ENCODE measurements around the gene EHD4. TPM values are rescaled to one million over a fixed set of nuclear protein-coding genes. Genes with fewer than 3 reads are reported as not detected.

The EHD4 gene
- total RNA-seq, 1 donor from 2014 or later, result 42.6 TPM

DNA sequence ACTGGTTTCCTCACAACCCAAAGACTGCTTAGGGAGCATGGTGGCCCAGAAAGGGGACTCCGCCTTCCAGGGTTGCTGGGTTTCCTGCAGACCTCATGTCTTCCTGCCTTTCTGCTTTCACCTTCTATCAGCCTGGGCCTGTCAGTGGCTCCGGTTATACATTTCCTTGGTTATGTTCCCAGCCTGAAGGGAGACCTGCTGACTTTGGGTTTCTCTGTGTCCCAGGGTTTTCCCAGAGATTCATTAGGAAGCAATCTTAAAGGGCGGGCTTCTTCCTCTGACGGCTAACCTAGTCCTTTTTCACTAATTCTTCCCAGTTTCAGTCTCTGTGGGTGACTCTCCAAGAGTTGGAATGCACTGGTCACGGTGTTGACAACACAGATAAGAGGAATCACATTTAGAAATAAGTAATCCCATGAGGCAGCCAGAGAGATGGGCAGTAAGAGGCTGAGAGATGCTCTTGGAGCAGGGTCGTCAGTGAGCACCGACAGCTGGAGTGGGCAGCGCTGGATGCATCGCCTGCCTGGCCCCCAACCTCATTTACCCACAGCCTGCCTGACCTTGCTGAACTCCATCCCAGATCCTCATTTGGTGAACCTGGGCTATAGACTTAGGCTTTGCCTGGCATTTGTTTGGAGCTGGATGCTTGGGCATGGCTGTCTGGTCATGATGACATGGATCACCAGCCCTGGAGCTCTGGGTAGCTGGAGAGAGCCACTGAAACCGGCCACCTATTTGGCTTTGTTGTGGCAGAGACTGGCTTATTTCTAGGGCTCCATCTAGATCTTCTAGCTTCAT, 10.0 kb upstream of the EHD4 start:
- DNase-seq (no peak), ATAC-seq (ENCODE audit: low read depth) (no peak)
- Mint-ChIP-seq H3K4me1 (no peaks in the 10 kb centered on the region), H3K36me3 (ENCODE audit: low read depth) (no peaks in the 10 kb centered on the region), H3K27ac (no peak overlapping the region), H3K9me3 (no peaks in the 10 kb centered on the region), H3K4me3 (no peak overlapping the region), H3K27me3 (peaks cover 5% of the 10 kb centered on the region)
- POLR2A ChIA-PET, result no interaction called here
- intact Hi-C loops (cut with micrococcal nuclease), result no loop called here
- TF ChIP-seq, protein P1, sequence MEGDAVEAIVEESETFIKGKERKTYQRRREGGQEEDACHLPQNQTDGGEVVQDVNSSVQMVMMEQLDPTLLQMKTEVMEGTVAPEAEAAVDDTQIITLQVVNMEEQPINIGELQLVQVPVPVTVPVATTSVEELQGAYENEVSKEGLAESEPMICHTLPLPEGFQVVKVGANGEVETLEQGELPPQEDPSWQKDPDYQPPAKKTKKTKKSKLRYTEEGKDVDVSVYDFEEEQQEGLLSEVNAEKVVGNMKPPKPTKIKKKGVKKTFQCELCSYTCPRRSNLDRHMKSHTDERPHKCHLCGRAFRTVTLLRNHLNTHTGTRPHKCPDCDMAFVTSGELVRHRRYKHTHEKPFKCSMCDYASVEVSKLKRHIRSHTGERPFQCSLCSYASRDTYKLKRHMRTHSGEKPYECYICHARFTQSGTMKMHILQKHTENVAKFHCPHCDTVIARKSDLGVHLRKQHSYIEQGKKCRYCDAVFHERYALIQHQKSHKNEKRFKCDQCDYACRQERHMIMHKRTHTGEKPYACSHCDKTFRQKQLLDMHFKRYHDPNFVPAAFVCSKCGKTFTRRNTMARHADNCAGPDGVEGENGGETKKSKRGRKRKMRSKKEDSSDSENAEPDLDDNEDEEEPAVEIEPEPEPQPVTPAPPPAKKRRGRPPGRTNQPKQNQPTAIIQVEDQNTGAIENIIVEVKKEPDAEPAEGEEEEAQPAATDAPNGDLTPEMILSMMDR (IDR thresholded peaks at IDR 0.05), result no peak
- CTCF ChIA-PET, result interaction anchor here (0.6 to 1.3 kb wide), 2 partner anchors 33 to 75 kb away, joined by 3 read pairs; no protein-coding TSS in a partner anchor

DNA sequence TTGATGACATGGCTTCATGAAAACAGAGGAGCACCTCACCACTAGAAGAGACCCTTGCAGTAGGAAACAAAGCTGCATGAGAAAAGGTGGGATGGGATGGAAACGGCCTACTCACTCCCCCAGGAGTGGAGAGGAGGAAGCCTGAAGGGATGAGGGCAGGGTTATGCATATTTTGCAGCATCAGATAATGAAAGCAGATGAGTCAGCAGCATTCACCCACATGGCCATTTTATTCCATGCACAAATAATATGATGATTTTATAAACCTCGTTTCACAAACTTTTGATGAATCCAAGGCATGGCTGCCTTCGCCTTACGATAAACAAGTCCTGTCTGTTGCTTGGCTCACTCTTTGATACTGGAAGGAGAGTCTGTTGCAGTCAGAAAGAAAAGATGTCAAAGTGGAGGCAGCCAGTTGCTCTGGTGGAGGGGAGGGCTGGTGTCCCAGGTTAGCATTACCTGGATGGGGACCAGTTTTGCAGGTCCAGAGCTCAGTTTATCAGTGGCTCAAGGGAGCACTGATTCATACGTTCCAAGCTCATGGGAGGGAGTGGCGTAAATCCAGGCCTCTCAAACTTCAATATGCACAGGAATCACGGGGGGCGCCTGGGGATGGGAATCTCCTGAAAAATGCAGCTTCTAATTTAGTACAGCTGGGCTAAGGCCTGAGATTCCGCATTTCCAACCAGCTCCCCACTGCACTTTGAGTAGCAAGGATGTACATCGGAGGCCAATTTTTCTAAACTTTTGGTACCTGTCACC, 9.2 kb upstream of the EHD4 start:
- TF ChIP-seq, protein P1 (IDR thresholded peaks at IDR 0.05), result no peak
- no peak overlapping the region for H3K4me3 Mint-ChIP-seq
- DNase-seq (no peak), ATAC-seq (ENCODE audit: low read depth) (no peak)
- H3K4me1 Mint-ChIP-seq, result no peaks in the 10 kb centered on the region
- peaks cover 8% of the 10 kb centered on the region for H3K27me3 Mint-ChIP-seq
- intact Hi-C loops (cut with micrococcal nuclease), result no loop called here
- ChIA-PET CTCF (interaction anchor here (0.6 kb wide), 1 partner anchor 33 kb away, joined by 3 read pairs; no protein-coding TSS in a partner anchor), POLR2A (interaction anchor here (1.1 kb wide), 1 partner anchor 9 kb away, joined by 3 read pairs; the partner anchor contains the start of gene EHD4)
- H3K9me3 Mint-ChIP-seq, result no peaks in the 10 kb centered on the region
- H3K27ac Mint-ChIP-seq, result no peak overlapping the region
- no peaks in the 10 kb centered on the region for H3K36me3 Mint-ChIP-seq (ENCODE audit: low read depth)

DNA sequence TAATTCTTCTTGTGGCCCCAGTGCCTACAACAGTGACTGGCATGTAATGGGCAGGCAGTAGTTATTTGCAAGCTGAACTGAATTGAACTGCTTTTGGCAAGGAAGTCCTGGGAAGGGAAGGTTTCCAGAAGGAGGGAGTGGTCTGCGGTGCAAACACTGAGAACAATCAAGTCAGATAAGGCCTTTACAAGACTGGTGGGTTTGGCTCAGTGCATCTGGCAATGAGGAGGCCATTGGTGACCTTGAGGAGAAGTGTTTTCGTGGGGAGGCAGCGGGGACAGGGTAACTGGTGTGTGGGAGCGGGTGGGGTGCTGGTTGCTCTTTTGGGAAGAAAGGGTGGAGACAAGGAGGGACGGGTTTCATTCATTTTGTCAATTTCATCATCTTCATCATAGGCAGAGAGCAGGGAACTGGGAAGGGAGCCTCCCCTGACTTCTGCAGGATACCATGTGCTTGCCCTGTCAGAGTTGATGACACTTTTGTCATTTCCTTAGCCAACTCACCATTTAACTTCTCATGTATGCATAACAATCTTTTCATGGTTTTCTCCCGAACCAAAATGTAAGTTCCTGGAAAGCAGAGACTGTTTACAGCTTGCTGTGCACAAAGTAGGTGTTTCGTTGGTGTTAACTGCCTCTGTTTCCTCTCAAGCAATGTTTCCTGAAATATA, 8.4 kb upstream of the EHD4 start:
- TF ChIP-seq, protein P1 (IDR thresholded peaks at IDR 0.05), result no peak
- no peak overlapping the region for H3K27ac Mint-ChIP-seq
- H3K4me1 Mint-ChIP-seq, result no peaks in the 10 kb centered on the region
- no peak for DNase-seq
- intact Hi-C loops (cut with micrococcal nuclease), result no loop called here
- POLR2A ChIA-PET, result interaction anchor here (1.1 kb wide), 1 partner anchor 8 kb away, joined by 3 read pairs; the partner anchor contains the start of gene EHD4
- H3K27me3 Mint-ChIP-seq, result peaks cover 8% of the 10 kb centered on the region
- CTCF ChIA-PET, result interaction anchor here (0.7 to 1.0 kb wide), 2 partner anchors 9 to 77 kb away, joined by 3 read pairs; no protein-coding TSS in a partner anchor
- no peaks in the 10 kb centered on the region for H3K9me3 Mint-ChIP-seq
- no peak overlapping the region for H3K4me3 Mint-ChIP-seq
- no peaks in the 10 kb centered on the region for H3K36me3 Mint-ChIP-seq (ENCODE audit: low read depth)
- ATAC-seq (ENCODE audit: low read depth), result no peak

DNA sequence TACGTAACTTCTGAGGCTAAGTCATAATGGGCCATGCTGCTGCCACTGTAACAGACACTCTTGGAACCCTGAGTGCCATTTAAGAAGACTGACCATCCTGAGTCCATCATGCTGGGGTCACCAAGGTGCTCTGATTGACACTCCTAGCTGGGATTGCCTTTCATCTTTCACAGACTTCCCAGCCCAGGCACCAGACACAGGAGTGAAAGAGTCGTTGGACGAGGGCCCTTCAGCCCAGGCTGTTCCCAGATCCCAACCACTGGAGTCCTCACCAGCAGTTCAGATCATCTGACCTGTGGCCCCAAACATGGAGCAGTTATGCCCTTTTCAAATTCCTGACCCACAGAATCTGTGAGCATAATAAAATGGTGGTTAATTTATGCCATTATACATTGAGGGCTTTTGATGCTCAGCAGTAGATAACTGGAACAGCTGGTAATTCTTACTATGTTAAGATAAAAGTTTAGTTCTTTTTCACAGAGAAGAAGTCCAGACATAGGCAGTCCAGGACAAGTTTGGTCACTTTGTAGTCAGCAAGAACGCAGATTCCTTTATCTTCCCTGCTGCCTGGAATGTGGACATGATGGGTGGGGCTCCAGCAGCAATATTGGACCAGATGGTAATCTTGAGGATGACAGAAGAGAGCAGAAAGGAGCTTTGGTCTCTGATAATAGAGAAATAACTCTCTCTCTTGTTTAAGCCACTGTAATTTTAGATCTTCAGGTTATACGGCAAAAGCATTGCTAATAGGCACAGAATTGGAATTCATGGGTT, 7.3 kb upstream of the EHD4 start:
- no peak overlapping the region for H3K27ac Mint-ChIP-seq
- H3K27me3 Mint-ChIP-seq, result peaks cover 10% of the 10 kb centered on the region
- no peak overlapping the region for H3K4me3 Mint-ChIP-seq
- no peak for ATAC-seq (ENCODE audit: low read depth)
- no peaks in the 10 kb centered on the region for H3K36me3 Mint-ChIP-seq (ENCODE audit: low read depth)
- ChIA-PET POLR2A (interaction anchor here (0.7 kb wide), 1 partner anchor 1020 kb away, joined by 3 read pairs; no protein-coding TSS in a partner anchor), CTCF (interaction anchor here (0.7 to 1.6 kb wide), 3 partner anchors 9 to 78 kb away, joined by 3 to 4 read pairs (median 3); no protein-coding TSS in a partner anchor)
- H3K4me1 Mint-ChIP-seq, result no peaks in the 10 kb centered on the region
- no peak for DNase-seq
- intact Hi-C loops (cut with micrococcal nuclease), result no loop called here
- no peaks in the 10 kb centered on the region for H3K9me3 Mint-ChIP-seq
- TF ChIP-seq, protein P1 (IDR thresholded peaks at IDR 0.05), result no peak
